Gastroesophageal sphincter (tissue), 4 donors: ENCODE data around the gene NPW. TPM values are rescaled to one million over a fixed set of nuclear protein-coding genes. Genes with fewer than 3 reads are reported as not detected.
A peak's percentile ranks its signal among the peaks of the same experiment; 100 is the strongest.

Experiments
- ATAC-seq: fragments of 150-250 bp; one replicate; pipeline ENCODE4 v1.9.1; 2016; ENCODE audit warnings: mild to moderate bottlenecking, moderate library complexity
- H3K27ac ChIP-seq, 4 donors: fragments of 200-600 bp; sonication (generic) in 3 of 4; 1 replicate in 3 of 4; 2 replicates in 1 of 4; pipeline ENCODE4 v1.5.1; 2016 to 2019
- H3K27me3 ChIP-seq: fragments of 200-600 bp; sonication (generic); one replicate; pipeline ENCODE4 v1.5.1; 2019
- H3K36me3 ChIP-seq, 2 donors: fragments of 200-600 bp; sonication (generic); one replicate each; pipeline ENCODE4 v1.5.1; 2019; ENCODE audit warnings: control low read depth in 1 of 2
- H3K4me1 ChIP-seq, 3 donors: fragments of 200-600 bp; sonication (generic); 1 replicate in 2 of 3; 2 replicates in 1 of 3; pipeline ENCODE4 v1.5.1; 2016 to 2019; ENCODE audit warnings: control low read depth in 2 of 3
- H3K4me3 ChIP-seq, 2 donors: fragments of 200-600 bp; sonication (generic); one replicate each; pipeline ENCODE4 v1.5.1; 2019; ENCODE audit warnings: mild to moderate bottlenecking in 1 of 2, moderate library complexity in 1 of 2
- H3K9me3 ChIP-seq, 3 donors: fragments of 200-600 bp; sonication (generic); one replicate each; pipeline ENCODE4 v1.5.1; 2017 to 2019; ENCODE audit warnings: control low read depth in 2 of 3
- CTCF ChIP-seq, 4 experiments: fragments of 200-600 bp in 2 of 4; fragments of 450-650 bp in 2 of 4; sonication (generic) in 1 of 4; IDR thresholded peaks; one replicate each; pipeline ENCODE4 v1.5.1; 2017 to 2019; ENCODE audit warnings: antibody characterized with exemption in 4 of 4, mild to moderate bottlenecking in 2 of 4, moderate library complexity in 2 of 4
- EP300 ChIP-seq: sonication (generic); formaldehyde crosslinking; IDR thresholded peaks from one replicate; pipeline ENCODE4 v1.6.1; 2017; ENCODE audit warnings: antibody characterized with exemption, mild to moderate bottlenecking
- POLR2A ChIP-seq, 2 donors: fragments of 450-650 bp; IDR thresholded peaks; one replicate each; pipeline ENCODE4 v1.6.1; 2017; ENCODE audit warnings: antibody characterized with exemption in 2 of 2, mild to moderate bottlenecking in 2 of 2, moderate library complexity in 1 of 2
- POLR2AphosphoS5 ChIP-seq: sonication (generic); formaldehyde crosslinking; IDR thresholded peaks from one replicate; pipeline ENCODE4 v1.6.1; 2017; ENCODE audit warnings: antibody characterized with exemption
- WGBS, 2 donors: methylation state at CpG; one replicate each; pipeline ENCODE4 v1.1.5; 2018; ENCODE audit warnings: low coverage in 1 of 2; 5-methylcytosine and 5-hydroxymethylcytosine counted together
- total RNA-seq, 4 donors: library from RNA; depleted of rRNA; stranded (reverse); fragments of >200 nt; gene quantifications; one replicate each; pipeline ENCODE4 v1.1.0, GENCODE V29; 2016

Gene NPW
- total RNA-seq, 4 donors from 2014 or later, result not detected

DNA sequence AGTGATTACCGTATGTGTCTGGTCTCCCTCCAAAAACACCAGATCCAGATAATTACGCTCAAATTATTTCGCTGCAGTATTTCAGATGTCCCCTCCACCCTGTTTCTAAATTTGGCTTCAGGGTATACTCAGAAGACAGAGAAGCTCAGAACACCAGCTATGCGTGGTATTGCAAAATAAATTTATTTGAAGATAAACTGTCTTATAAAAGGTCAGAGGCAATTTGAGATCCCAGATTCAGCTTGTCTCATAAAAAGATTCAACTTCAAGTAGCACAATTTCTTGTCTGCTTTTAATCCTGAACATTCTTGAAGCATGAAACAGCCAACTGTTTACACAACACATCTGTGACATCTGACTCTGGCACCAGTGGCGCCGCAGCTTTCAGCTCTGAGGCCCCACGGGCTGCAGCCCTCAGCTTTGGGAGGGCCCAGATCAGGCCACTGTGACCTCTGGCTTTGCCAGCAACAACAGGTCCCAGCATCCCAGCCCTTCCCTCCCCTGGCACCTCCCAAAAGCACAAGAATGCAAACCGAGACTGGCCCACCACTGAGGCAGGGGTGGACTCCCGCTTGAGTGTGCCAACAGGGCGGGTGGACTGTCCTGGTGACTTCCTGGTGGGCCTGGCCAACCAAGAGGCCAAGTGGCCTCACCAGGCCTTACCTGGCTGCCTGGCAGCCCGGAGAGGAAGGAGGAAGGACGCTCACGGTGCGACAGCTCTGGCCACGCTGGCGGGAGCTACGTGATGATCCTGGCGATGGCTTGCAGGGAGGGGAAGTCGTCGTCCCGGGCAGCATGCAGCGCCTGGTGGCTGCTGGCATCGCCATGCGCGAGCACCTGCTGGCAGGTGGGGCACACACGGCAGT is 21.9 kb upstream of the NPW start:
- H3K9me3 ChIP-seq, result no peaks in the 10 kb centered on the region
- peak overlapping the region in 1 of 4 donors; percentile 54 for H3K27ac ChIP-seq
- WGBS, 2 donors, result 47 to 55% methylated on average over 2 to 8 of the region's 26 CpGs
- peaks cover 0 to 64% of the 10 kb centered on the region in 2 donors for H3K36me3 ChIP-seq
- peak; percentile 45 for ATAC-seq
- H3K27me3 ChIP-seq, result peaks cover 3% of the 10 kb centered on the region
- H3K4me1 ChIP-seq, result peaks cover 0 to 9% (median 5%) of the 10 kb centered on the region in 3 donors
- no peak for TF ChIP-seq CTCF (IDR thresholded peaks at IDR 0.05)
- TF ChIP-seq POLR2AphosphoS5, result no peak
- no peak for TF ChIP-seq POLR2A (IDR thresholded peaks at IDR 0.05)
- no peak for TF ChIP-seq EP300
- H3K4me3 ChIP-seq, result no peak overlapping the region

DNA sequence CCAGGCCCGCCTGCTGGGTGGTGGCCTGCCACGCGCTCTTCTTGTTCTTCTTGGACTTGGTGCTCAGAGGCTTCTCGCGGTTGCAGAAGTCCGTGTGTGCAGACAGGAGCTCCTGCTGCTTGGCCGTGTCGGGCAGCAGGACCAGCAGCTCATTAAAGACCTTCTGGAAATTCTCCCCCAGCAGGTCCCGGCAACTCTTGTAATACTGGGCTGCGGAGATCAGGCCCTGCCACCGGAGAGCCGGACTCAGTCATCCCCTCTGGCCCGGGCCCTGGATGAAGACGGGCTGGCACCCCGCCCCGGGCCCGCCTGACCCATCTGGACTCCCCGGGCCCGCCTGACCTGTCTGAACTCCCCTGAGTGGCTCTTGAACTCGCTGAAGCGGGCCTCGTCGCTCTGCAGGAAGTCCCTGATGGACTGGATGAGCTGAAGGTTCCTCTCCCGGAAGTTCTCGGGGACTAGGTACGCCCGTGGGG is 21.2 kb upstream of the NPW start:
- no CpG with 5 or more reads among the region's 27 CpGs for WGBS, 2 donors
- TF ChIP-seq POLR2AphosphoS5 (no peak), EP300 (no peak), CTCF (IDR thresholded peaks at IDR 0.05) (no peak), POLR2A (IDR thresholded peaks at IDR 0.05) (no peak)
- no peak overlapping the region for H3K4me3 ChIP-seq
- no peaks in the 10 kb centered on the region for H3K27me3 ChIP-seq
- no peaks in the 10 kb centered on the region for H3K9me3 ChIP-seq
- peaks cover 0 to 70% of the 10 kb centered on the region in 2 donors for H3K36me3 ChIP-seq
- ATAC-seq, result no peak
- H3K4me1 ChIP-seq, result peaks cover 0 to 12% (median 5%) of the 10 kb centered on the region in 3 donors
- peak overlapping the region in 1 of 4 donors; percentile 29 for H3K27ac ChIP-seq

- H3K9me3 ChIP-seq, result no peaks in the 10 kb centered on the region
- H3K36me3 ChIP-seq, result peaks cover 0 to 72% of the 10 kb centered on the region in 2 donors
- H3K4me3 ChIP-seq, result no peak overlapping the region
- TF ChIP-seq CTCF (IDR thresholded peaks at IDR 0.05) (no peak), EP300 (no peak), POLR2A (IDR thresholded peaks at IDR 0.05) (no peak), POLR2AphosphoS5 (no peak)
- H3K27me3 ChIP-seq, result no peaks in the 10 kb centered on the region
- no peak overlapping the region for H3K27ac ChIP-seq
- WGBS, 2 donors, result no CpG with 5 or more reads among the region's 39 CpGs
- peaks cover 0 to 20% (median 12%) of the 10 kb centered on the region in 3 donors for H3K4me1 ChIP-seq
- ATAC-seq, result no peak
Observed at GRCh38 chr16:1998852-1999801, 20.5 kb upstream of the NPW start.

GRCh38 chr16:1999866-2000514 is 19.6 kb upstream of the NPW start:
- peaks cover 0 to 28% (median 16%) of the 10 kb centered on the region in 3 donors for H3K4me1 ChIP-seq
- H3K9me3 ChIP-seq, result no peaks in the 10 kb centered on the region
- peaks cover 0 to 78% of the 10 kb centered on the region in 2 donors for H3K36me3 ChIP-seq
- H3K27me3 ChIP-seq, result no peaks in the 10 kb centered on the region
- no peak for ATAC-seq
- H3K4me3 ChIP-seq, result no peak overlapping the region
- no peak for TF ChIP-seq CTCF (IDR thresholded peaks at IDR 0.05)
- no peak for TF ChIP-seq POLR2AphosphoS5
- no peak for TF ChIP-seq POLR2A (IDR thresholded peaks at IDR 0.05)
- no peak for TF ChIP-seq EP300
- no peak overlapping the region for H3K27ac ChIP-seq
- 80% methylated on average over 4 of the region's 28 CpGs; no CpG with 5 or more reads in 1 of the 2 donors for WGBS, 2 donors
